Vagina (tissue), 2 donors: ENCODE data around the gene C1orf74.

ENCODE experiments used
- POLR2A ChIP-seq, 2 donors: fragments of 450-650 bp; IDR thresholded peaks; one replicate each; pipeline ENCODE4 v1.6.1; 2017; ENCODE audit warnings: antibody characterized with exemption in 2 of 2, mild to moderate bottlenecking in 2 of 2, moderate library complexity in 2 of 2
- POLR2AphosphoS5 ChIP-seq, 2 donors: sonication (generic); formaldehyde crosslinking; IDR thresholded peaks; one replicate each; pipeline ENCODE4 v1.9.0; 2017; ENCODE audit warnings: antibody characterized with exemption in 2 of 2, mild to moderate bottlenecking in 2 of 2, low read depth in 1 of 2; ENCODE audit not compliant: insufficient read depth in 1 of 2
- TF ChIP-seq, protein P1 (sequence below), 3 experiments: fragments of 450-650 bp in 2 of 3; fragments of 200-600 bp in 1 of 3; sonication (generic) in 1 of 3; IDR thresholded peaks; one replicate each; pipeline ENCODE4 v1.5.1; 2017 to 2019; ENCODE audit warnings: antibody characterized with exemption in 3 of 3, mild to moderate bottlenecking in 2 of 3, moderate library complexity in 2 of 3

DNA sequence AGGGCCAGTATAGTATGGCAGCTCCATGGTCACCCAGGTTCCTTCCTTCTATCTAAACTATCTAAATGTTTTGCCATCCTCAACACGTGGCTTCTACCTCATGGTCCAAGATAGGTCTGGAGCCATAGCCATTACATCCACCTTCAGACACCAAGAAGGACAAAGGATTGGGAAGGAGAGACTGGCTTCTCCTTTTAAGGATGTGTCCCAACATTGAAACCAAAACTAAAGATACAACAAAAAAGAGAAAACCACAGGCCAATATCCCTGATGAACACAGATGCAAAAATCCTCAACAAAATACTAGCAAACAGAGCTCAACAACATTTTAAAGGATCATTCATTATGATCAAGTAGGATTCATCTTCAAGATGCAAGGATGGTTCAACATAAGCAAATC, 54.9 kb downstream of the C1orf74 start:
- TF ChIP-seq, protein P1, sequence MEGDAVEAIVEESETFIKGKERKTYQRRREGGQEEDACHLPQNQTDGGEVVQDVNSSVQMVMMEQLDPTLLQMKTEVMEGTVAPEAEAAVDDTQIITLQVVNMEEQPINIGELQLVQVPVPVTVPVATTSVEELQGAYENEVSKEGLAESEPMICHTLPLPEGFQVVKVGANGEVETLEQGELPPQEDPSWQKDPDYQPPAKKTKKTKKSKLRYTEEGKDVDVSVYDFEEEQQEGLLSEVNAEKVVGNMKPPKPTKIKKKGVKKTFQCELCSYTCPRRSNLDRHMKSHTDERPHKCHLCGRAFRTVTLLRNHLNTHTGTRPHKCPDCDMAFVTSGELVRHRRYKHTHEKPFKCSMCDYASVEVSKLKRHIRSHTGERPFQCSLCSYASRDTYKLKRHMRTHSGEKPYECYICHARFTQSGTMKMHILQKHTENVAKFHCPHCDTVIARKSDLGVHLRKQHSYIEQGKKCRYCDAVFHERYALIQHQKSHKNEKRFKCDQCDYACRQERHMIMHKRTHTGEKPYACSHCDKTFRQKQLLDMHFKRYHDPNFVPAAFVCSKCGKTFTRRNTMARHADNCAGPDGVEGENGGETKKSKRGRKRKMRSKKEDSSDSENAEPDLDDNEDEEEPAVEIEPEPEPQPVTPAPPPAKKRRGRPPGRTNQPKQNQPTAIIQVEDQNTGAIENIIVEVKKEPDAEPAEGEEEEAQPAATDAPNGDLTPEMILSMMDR (IDR thresholded peaks at IDR 0.05) = no peak
- TF ChIP-seq POLR2AphosphoS5 (IDR thresholded peaks at IDR 0.05; ENCODE audit: insufficient read depth in 1 of 2, low read depth in 1 of 2) = no peak
- TF ChIP-seq POLR2A (IDR thresholded peaks at IDR 0.05) = no peak
